Activated CD8-positive, alpha-beta memory T cell treated with anti-CD3 and anti-CD28 coated beads for 48 hours (primary cell): ENCODE results near the gene FOXK1.
"Not testable (repeated sequence)": the region's sequence is repeated elsewhere in the genome, so short reads cannot be mapped to it uniquely, and the experiment has no call there.

Source experiments
- DNase-seq, 3 experiments: peaks; one replicate each; pipeline ENCODE4 v3.0.0-alpha.2; 2020; ENCODE audit warnings: low read depth in 2 of 3, low spot score in 2 of 3

FOXK1 gene

DNA sequence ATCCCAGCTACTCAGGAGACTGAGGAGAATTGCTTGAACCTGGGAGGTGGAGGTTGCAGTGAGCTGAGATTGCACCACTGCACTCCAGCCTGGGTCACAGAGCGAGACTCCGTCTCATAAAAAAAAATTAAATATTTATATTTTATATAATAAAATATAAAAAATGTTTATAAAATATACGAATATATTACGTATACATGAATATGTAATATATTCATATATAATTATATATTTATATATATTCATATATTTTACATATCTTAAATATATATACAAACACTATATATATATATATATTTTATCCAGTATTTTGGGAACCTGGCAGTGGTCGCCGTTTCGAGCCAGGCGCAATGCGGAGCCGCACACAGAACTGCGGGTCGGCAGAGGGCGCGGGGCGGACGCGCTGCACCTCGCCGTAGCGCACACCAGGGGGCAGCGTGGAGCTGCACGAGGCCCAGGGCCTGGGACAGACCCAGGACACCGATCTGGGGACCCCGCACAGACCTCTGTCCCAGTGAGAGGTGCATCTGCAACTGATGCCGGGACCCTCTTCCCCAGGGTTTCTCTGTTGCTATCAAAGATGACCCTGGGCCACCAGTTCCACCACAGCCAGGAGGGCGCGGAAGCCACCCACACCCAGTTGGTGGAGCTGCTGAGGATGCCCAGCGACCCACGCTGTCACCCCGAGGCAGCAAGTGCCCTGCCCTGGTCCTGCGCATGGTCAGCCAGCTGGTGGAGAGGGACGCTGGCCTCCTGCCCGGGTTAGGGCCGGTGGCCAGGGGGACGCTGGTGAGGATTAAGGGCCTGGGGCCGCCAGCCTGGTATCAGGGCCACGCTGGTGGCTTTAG, 116.0 kb downstream of the FOXK1 start:
- peak; percentile 36 to 51 (median 49) for DNase-seq

GRCh38 chr7:4798706-4799235, 116.7 kb downstream of the FOXK1 start:
- DNase-seq: no peak

DNA sequence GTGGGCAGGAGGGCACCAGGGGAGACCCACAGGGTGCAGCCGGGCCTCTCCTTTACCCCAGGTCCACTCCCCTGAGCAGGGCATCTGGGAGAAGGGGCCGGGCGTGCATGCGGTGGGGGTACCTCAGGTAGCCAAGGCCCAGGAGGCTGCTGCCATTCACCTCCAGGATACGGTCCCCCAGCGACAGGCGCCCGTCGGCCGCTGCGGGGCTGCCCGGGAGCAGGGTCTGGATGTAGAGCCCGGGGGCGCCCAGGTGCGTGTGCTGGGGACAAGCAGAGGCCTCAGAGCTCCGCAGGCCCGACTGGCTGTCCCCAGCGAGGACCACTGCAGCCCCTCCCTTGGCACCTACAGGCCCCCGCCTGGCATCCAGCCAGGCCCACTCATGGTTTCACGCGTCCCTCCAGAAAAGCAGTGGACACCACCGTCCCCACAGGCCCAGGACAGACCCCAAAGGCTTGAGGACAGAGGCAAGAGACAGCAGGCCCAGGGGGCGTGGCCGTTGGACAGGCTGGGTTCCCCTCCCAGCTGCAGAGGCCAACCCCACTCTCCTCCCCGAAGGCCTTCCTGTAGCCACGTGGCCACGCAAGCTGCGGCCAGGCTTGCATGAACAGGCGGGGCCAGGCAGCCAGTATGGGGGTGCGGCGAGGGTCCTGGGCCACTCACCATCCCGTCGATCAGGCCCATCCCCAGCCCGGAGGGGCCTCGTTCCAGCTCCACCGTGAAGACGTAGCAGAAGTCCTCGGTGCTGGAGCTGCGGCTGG, 117.6 kb downstream of the FOXK1 start:
- no peak for DNase-seq

DNA sequence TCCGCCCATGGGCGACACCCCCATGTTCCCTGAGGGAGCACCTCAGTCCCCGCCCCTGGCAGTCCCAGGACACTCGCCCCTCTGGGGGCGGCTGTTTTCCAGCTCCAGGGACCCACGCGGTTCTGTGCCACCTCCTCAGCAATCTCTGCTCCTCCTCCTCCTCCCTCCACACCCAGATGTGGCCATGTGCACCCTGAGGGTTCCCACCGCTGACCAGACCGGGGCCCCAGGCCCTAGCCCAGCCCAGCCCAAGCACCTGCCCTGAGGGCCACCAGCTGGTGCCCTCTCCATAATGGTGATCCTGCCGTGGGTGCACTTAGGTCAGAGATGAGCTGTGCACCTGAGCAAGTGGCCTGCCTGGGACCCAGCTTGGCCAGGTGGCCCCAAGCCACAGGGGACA, 118.4 kb downstream of the FOXK1 start:
- DNase-seq: no peak

- no peak for DNase-seq
These were observed 119.1 kb downstream of the FOXK1 start for GRCh38 chr7:4800926-4801838.

- no peak for DNase-seq
These were observed 119.7 kb downstream of the FOXK1 start for GRCh38 chr7:4801839-4802231.

DNA sequence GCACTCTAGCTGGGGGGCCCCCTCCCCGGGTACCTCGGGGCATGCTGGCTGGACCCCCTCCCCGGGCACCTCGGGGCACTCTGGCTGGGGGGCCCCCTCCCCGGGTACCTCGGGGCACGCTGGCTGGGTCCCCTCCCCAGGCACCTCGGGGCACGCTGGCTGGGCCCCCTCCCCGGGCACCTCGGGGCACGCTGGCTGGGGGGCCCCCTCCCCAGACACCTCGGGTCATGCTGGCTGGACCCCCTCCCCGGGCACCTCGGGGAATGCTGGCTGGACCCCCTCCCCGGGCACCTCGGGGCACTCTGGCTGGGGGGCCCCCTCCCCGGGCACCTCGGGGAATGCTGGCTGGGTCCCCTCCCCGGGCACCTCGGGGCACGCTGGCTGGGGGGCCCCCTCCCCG, 120.5 kb downstream of the FOXK1 start:
- not testable (repeated sequence) for DNase-seq

DNA sequence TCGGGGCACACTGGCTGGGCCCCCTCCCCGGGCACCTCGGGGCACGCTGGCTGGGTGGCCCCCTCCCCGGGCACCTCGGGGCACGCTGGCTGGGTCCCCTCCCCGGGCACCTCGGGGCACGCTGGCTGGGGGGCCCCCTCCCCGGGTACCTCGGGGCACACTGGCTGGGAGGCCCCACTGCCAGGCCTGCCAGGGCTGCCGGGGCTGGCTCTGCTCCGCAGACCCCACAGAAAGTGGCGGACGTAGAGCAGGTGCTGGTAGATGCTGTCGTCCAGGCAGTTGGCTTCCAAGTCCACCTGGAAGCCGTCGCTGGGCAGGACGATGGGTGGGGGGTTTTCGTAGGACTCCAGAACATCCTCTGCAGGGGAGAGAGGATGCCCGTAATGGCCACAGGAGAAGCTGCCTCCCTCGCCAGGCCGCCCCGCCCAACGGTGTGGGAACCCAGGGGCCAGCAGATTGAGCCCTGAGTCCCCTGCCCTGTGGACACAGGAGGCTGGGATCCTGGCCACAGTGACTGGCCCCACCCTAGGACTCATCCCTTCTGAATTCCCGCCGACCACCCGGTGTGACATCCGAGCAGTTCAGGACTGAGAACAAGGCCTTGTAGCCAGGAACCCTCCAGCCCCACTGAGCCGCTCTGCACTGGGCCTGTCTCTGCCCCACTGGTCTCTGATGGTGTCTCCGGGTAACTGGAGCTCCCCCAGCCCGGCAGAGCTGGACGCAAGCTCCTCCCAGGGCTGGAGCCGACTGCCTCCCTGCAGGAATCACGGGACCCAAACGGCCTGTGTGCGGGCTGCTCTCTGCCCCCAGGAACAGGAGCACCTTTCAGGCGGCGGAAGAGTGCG, 121.5 kb downstream of the FOXK1 start:
- DNase-seq: no peak

- DNase-seq: no peak
These were observed 123.3 kb downstream of the FOXK1 start for GRCh38 chr7:4805110-4805983.

DNA sequence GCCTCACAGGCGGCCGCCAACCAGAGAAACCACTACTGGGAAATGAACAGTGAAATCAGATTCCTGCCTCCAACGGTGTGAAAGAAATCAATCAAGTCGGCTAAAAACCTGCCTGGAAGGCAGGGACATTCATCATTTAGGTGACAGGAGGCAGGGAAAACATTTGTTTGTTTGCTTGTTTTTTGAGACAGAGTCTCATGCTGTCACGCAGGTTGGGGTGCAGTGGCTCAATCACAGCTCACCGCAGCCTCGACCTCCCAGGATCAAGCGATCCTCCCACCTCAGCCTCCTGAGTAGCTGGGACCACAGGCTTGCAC, 123.8 kb downstream of the FOXK1 start:
- no peak for DNase-seq

- no peak for DNase-seq
These were observed 125.0 kb downstream of the FOXK1 start for GRCh38 chr7:4806983-4807597.

- no peak for DNase-seq
These were observed 125.5 kb downstream of the FOXK1 start for GRCh38 chr7:4807598-4808016.

- DNase-seq: no peak
These were observed 125.9 kb downstream of the FOXK1 start for GRCh38 chr7:4808026-4808425.

DNA sequence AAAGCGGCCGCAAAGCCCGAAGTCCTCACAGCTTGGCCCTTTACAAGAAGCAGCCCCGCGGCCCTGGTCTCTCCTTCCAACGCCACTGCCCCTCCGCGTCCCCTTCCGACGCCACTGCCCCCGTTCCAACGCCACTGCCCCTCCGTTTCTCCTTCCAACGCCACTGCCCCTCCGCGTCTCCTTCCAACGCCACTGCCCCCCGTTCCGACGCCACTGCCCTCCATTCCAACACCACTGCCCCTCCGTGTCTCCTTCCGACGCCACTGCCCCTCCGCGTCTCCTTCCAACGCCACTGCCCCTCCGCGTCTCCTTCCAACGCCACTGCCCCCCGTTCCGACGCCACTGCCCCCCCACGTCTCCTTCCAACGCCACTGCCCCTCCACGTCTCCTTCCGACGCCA, 126.5 kb downstream of the FOXK1 start:
- no peak for DNase-seq

DNA sequence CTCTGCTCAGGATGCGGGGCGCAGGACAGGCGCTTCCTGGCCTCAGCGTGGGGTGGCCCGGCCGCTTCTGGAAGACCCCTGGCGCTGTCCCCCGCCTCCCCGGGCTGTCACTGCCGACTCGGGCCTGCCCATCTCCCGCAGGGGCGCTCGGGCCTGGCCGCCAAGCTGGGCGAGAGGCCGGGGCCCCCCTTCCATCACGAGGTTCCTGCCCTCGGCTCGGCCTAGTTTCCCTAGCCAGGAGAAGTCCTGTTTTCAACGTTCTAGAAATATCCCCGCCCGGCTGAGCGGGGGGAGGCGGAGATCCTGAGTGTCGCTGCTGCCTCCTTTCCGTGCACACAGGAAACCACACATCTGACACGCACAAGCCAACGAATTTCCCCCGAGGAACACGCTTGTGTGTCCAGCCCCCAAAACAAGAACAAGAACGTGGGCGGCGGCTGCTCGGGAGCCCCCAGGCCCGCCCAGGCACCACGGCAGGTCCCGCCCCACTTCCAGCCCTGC, 127.0 kb downstream of the FOXK1 start:
- DNase-seq: no peak

GRCh38 chr7:4809666-4810065, 127.6 kb downstream of the FOXK1 start:
- DNase-seq: no peak

- DNase-seq: no peak
These were observed 132.3 kb downstream of the FOXK1 start for GRCh38 chr7:4814433-4814832.

DNA sequence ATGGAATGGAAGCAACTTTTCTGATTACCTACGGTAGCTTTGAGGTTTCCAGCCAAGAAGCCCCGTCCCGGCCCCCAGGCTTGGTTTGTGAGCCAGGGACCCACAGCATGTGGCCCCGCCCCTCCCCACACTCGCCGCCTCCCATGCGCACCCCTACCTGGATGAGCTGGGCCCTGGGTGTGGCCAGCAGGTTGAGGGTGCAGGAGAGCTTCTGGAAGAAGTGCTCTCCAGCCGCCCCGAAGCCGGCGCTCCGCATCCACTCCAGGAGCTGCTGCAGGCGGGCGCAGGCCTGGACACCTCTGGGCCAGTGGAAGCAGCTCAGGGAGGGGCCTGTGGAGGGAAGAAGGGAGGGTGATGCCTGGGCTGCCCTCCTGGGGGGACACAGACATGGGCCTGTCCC, 133.0 kb downstream of the FOXK1 start:
- DNase-seq: no peak
